Measurements from ENCODE around the gene TOM1.
A peak's percentile ranks its signal among the peaks of the same experiment; 100 is the strongest.

Gene TOM1

DNA sequence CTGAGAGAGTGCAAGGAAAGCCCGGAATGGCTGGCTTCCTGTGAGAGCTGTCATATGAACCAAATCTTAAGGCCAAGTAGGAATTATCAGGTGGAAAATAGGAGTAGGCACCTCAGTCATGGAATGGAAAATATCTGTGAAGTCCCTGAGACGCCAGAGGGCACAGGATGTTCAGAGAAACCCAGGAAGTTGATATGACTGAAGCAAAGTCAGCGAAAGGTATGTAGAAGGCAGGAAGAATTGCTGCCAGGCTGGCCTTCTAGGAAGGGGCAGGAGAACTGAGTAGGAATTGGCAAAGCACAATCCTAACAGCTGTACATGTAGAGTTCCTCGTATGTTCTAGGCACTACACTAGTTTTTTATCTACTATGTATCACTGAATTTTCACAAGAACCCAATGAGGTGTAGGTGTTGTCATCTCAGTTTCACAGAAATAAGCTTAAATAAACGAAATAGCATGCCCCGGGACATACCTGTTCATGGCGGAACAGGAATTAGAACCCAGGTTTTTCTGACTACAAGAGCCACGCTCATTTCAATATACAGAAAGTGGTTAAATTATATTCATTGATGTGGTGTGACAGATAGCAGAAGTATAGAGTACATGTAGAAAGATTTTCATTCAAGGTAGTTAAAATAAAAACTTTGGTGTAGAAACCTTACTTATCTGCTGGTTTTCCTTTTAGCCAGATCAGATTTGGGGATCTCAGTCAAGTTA is 25.4 kb upstream of the TOM1 start:
- no peaks in the 10 kb centered on the region for H3K36me3 ChIP-seq (ENCODE audit: insufficient read depth, low read length)
- H3K79me2 ChIP-seq (ENCODE audit: control insufficient read depth, insufficient read depth, low read length, unreplicated experiment) = peaks cover 4% of the 10 kb centered on the region
- H3K27me3 ChIP-seq (ENCODE audit: insufficient read depth, low read length) = no peaks in the 10 kb centered on the region
- no peak overlapping the region for H2AFZ ChIP-seq (ENCODE audit: low read length, unreplicated experiment)
- no peak overlapping the region for H3K27ac ChIP-seq (ENCODE audit: low read depth, low read length)
- H3K4me1 ChIP-seq (ENCODE audit: control insufficient read depth, insufficient read depth, low read length, unreplicated experiment) = no peaks in the 10 kb centered on the region
- H3K4me3 ChIP-seq (ENCODE audit: low read depth, low read length) = no peak overlapping the region

DNA sequence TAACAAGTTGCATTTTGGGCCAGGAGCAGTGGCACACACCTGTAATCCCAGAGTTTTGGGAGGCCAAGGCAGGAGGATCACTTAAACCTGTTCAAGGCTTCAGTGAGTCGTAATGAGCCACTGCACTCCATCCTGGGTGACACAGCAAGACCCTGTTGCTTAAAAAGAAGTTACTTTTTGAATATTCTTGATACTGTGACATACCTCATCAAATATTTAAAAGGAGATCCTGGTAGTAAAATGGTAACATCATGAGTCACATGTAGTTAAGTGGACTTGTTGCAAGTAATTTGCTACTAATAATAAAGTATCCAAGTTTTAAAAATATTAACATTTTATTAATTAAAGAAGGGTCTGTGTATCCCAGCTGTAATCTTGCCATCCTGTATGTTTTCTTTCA is 24.1 kb upstream of the TOM1 start:
- Histone ChIP-seq H2AFZ (ENCODE audit: low read length, unreplicated experiment) (no peak overlapping the region), H3K79me2 (ENCODE audit: control insufficient read depth, insufficient read depth, low read length, unreplicated experiment) (peaks cover 4% of the 10 kb centered on the region), H3K36me3 (ENCODE audit: insufficient read depth, low read length) (no peaks in the 10 kb centered on the region), H3K4me3 (ENCODE audit: low read depth, low read length) (no peak overlapping the region), H3K4me1 (ENCODE audit: control insufficient read depth, insufficient read depth, low read length, unreplicated experiment) (no peaks in the 10 kb centered on the region), H3K27me3 (ENCODE audit: insufficient read depth, low read length) (no peaks in the 10 kb centered on the region), H3K27ac (ENCODE audit: low read depth, low read length) (no peak overlapping the region)

DNA sequence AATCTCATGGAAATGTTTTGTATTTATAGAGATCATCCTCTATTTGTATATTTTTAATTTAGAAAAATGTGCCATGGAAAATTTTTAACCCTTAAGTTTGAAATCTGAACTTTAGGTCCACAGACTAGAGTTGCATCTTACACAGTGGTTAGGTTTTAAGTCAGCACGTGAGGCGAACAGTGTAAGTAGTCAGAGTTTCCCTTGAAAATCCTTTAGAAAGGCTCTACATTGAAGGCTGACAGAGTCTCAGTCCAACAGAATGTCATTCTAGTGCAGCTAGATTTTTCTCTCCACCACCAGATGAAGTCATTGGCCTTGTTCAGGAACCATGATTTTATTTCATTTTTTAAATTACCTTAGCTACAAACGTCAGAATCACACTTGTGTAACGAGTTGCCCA is 23.7 kb upstream of the TOM1 start:
- Histone ChIP-seq H3K4me3 (ENCODE audit: low read depth, low read length) (no peak overlapping the region), H3K27ac (ENCODE audit: low read depth, low read length) (no peak overlapping the region), H2AFZ (ENCODE audit: low read length, unreplicated experiment) (no peak overlapping the region), H3K36me3 (ENCODE audit: insufficient read depth, low read length) (no peaks in the 10 kb centered on the region), H3K27me3 (ENCODE audit: insufficient read depth, low read length) (no peaks in the 10 kb centered on the region), H3K79me2 (ENCODE audit: control insufficient read depth, insufficient read depth, low read length, unreplicated experiment) (peaks cover 4% of the 10 kb centered on the region), H3K4me1 (ENCODE audit: control insufficient read depth, insufficient read depth, low read length, unreplicated experiment) (no peaks in the 10 kb centered on the region)

DNA sequence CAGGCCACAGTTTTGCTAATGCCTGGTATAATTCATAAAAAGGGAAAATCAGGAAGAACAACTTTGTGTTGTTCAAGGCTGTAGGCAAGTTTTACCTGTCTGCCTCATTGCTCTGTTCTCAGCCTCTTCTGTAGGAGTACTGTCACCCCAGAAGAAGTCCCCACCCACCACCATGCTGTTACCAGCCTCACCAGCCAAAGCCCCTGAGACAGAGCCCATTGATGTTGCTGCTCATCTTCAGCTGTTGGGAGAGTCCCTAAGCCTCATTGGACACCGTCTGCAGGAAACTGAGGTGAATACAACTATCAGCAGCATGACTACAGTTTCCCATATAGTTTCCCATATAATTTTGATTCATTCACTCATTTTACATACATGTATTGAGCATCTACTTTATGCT is 11.6 kb upstream of the TOM1 start:
- Histone ChIP-seq H3K79me2 (ENCODE audit: control insufficient read depth, insufficient read depth, low read length, unreplicated experiment) (no peaks in the 10 kb centered on the region), H3K4me3 (ENCODE audit: low read depth, low read length) (no peak overlapping the region), H3K36me3 (ENCODE audit: insufficient read depth, low read length) (peaks cover 13% of the 10 kb centered on the region), H3K4me1 (ENCODE audit: control insufficient read depth, insufficient read depth, low read length, unreplicated experiment) (no peaks in the 10 kb centered on the region), H3K27ac (ENCODE audit: low read depth, low read length) (no peak overlapping the region), H3K27me3 (ENCODE audit: insufficient read depth, low read length) (no peaks in the 10 kb centered on the region), H2AFZ (ENCODE audit: low read length, unreplicated experiment) (no peak overlapping the region)

DNA sequence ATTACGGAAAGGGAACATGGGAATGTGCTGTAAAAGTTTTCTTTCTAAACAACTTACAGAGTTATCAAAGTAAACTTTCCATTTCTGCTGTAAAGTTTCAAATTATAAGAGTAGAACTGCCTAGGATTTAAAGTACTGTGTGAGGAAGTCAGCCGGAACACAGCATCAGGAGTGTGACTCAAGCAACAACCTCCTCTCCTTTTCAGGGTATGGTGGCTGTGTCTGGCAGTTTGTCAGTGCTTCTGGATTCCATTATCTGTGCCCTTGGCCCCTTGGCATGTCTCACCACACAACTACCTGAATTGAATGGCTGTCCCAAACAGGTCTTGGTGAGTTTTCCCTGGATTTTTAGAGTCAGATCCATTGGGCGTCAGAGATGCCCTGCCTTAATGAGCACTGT is 6.9 kb upstream of the TOM1 start:
- Histone ChIP-seq H3K4me3 (ENCODE audit: low read depth, low read length) (no peak overlapping the region), H3K79me2 (ENCODE audit: control insufficient read depth, insufficient read depth, low read length, unreplicated experiment) (no peaks in the 10 kb centered on the region), H3K4me1 (ENCODE audit: control insufficient read depth, insufficient read depth, low read length, unreplicated experiment) (no peaks in the 10 kb centered on the region), H3K36me3 (ENCODE audit: insufficient read depth, low read length) (peaks cover 16% of the 10 kb centered on the region), H3K27ac (ENCODE audit: low read depth, low read length) (no peak overlapping the region), H2AFZ (ENCODE audit: low read length, unreplicated experiment) (no peak overlapping the region), H3K27me3 (ENCODE audit: insufficient read depth, low read length) (no peaks in the 10 kb centered on the region)

DNA sequence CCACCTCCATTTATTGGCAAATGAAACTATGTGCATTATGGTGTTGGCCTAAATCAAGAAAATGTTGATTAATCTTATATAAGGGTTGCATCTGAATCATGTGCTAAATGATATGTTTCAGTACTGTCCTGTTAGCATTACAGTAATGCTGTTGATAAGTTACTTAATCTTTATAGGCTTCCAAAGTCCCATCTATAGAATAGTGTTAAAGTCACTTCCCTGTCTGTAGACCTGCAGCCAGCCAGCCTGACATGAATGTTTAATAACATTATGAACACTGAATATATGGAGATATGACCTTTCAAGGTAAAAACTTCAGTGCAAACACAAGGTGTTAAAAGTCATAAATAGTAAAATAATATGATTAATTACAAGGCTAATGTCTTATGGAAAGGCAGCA is 3.6 kb upstream of the TOM1 start:
- Histone ChIP-seq H2AFZ (ENCODE audit: low read length, unreplicated experiment) (no peak overlapping the region), H3K36me3 (ENCODE audit: insufficient read depth, low read length) (peaks cover 9% of the 10 kb centered on the region; the same call in 1 of the 2 replicates)

DNA sequence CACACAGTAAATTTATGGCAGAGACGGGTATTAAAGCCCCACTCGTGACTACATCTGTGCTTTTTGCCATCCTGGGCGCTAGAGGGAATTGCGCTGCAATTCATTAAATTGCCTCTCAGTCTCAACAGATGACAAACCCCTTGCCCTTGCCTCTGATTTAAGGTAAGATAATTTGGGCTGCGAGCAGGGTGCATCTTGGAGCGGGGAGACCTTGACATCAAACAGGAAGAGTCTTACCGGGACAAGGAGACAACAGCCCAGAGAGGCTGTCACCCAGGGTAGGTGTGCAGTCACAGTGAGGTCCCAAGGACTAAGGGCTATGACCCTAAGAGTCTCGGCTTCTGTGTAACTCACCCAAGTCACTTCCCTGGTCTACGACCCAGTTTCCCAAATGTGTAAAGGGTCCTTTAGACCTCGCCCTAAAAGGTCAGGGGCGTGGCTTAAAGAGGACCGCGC is 449 bp upstream of the TOM1 start:
- Histone ChIP-seq H3K36me3 (ENCODE audit: insufficient read depth, low read length) (no peaks in the 10 kb centered on the region), H3K27ac (ENCODE audit: low read depth, low read length) (peak overlapping the region; percentile 99)

More for the DNA sequence above, 3.6 kb upstream of the TOM1 start:
- H3K79me2 ChIP-seq (ENCODE audit: control insufficient read depth, insufficient read depth, low read length, unreplicated experiment) = no peaks in the 10 kb centered on the region
- no peak overlapping the region for H3K27ac ChIP-seq (ENCODE audit: low read depth, low read length)
- peaks cover 4% of the 10 kb centered on the region for H3K4me1 ChIP-seq (ENCODE audit: control insufficient read depth, insufficient read depth, low read length, unreplicated experiment)
- no peak overlapping the region for H3K4me3 ChIP-seq (ENCODE audit: low read depth, low read length)
- no peaks in the 10 kb centered on the region for H3K27me3 ChIP-seq (ENCODE audit: insufficient read depth, low read length)

DNA sequence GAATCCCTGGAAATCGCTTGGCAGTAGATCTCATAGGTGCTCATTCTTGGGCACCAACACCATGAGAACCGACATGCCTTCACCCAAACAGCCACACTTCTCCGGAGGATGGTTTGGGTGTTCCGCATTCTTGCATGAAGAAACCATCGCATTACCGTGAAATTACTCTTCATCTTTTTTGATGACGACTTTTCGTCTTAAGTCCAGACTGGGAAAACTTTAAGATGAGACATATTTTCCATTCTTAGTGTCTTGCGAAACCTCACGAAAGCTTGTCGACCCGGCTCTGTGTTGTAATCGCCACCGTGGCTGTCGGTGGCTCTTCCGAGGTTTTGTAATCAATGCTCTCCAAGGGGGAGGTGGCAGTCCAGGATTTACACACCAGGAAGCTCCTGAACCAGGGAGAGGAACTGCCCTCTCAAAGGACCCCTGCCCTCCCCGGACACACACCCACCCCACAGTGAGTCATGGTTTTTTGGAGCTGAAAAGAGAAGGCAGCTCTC is 1.7 kb downstream of the TOM1 start:
- H3K4me1 ChIP-seq (ENCODE audit: control insufficient read depth, insufficient read depth, low read length, unreplicated experiment) = peaks cover 21% of the 10 kb centered on the region
- no peak overlapping the region for H2AFZ ChIP-seq (ENCODE audit: low read length, unreplicated experiment)
- H3K27me3 ChIP-seq (ENCODE audit: insufficient read depth, low read length) = no peaks in the 10 kb centered on the region
- H3K4me3 ChIP-seq (ENCODE audit: low read depth, low read length) = peak overlapping the region; percentile 87
- peaks cover 28% of the 10 kb centered on the region for H3K79me2 ChIP-seq (ENCODE audit: control insufficient read depth, insufficient read depth, low read length, unreplicated experiment)
- peak overlapping the region; percentile 99 for H3K27ac ChIP-seq (ENCODE audit: low read depth, low read length)
- no peaks in the 10 kb centered on the region for H3K36me3 ChIP-seq (ENCODE audit: insufficient read depth, low read length)

More for the DNA sequence above, 449 bp upstream of the TOM1 start:
- Histone ChIP-seq H3K4me1 (ENCODE audit: control insufficient read depth, insufficient read depth, low read length, unreplicated experiment) (peaks cover 16% of the 10 kb centered on the region), H3K4me3 (ENCODE audit: low read depth, low read length) (peak overlapping the region; percentile 87), H2AFZ (ENCODE audit: low read length, unreplicated experiment) (no peak overlapping the region), H3K27me3 (ENCODE audit: insufficient read depth, low read length) (no peaks in the 10 kb centered on the region), H3K79me2 (ENCODE audit: control insufficient read depth, insufficient read depth, low read length, unreplicated experiment) (peaks cover 12% of the 10 kb centered on the region)

DNA sequence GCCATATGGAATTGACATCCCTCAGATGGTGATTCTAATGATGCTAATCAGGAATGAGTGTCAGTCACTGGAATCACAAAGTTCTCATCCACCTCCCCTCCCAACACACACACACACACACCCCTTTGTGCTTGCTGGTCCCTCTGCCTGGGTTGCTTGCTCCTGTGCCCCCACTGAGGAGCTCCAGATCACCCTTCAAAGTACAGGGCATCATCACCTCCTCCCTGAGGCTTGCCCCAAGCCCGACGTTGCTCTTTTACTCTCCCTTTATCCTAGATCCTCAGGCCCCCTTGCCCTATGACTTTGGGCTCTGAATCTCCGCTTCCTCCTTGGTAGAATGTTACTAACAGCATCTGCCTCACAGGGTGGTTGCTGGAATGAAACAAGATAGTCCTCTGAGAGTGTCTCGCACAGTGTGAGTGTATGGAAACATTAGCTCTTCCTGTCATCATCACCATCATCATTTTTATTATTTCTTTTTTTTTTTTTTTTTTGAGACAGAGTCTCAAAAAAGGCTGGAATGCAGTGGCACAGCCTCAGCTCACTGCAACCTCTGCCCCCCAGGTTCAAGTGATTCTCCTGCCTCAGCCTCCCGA is 3.4 kb downstream of the TOM1 start:
- Histone ChIP-seq H3K4me3 (ENCODE audit: low read depth, low read length) (no peak overlapping the region), H3K36me3 (ENCODE audit: insufficient read depth, low read length) (no peaks in the 10 kb centered on the region), H3K27me3 (ENCODE audit: insufficient read depth, low read length) (no peaks in the 10 kb centered on the region), H3K27ac (ENCODE audit: low read depth, low read length) (peak overlapping the region; percentile 99), H2AFZ (ENCODE audit: low read length, unreplicated experiment) (no peak overlapping the region), H3K4me1 (ENCODE audit: control insufficient read depth, insufficient read depth, low read length, unreplicated experiment) (peaks cover 26% of the 10 kb centered on the region), H3K79me2 (ENCODE audit: control insufficient read depth, insufficient read depth, low read length, unreplicated experiment) (peaks cover 40% of the 10 kb centered on the region)

DNA sequence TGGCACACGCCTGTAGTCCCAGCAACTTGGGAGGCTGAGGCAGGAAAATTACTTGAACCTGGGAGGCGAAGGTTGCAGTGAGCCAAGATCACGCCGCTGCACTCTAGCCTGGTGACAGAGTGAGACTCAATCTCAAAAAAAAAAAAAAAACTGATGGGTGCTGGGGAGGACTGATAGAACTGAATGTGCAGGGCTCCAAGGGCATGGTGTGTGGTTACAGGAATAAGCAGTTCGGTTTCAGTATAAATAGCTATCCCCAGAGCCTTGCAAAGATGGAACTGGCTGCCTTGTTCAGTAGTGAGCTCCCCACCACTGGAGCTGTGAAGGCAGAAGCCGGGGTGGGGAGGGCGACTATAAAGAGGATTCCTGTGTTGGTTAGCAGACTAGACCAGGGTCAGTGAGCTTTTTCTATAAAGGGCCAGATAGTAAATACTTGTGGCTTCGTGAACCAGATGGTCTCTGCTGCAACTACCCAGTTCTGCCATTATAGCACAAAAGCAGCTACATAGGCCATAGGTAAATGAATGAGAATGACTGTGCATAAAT is 5.9 kb downstream of the TOM1 start:
- Histone ChIP-seq H3K79me2 (ENCODE audit: control insufficient read depth, insufficient read depth, low read length, unreplicated experiment) (peaks cover 52% of the 10 kb centered on the region), H3K4me1 (ENCODE audit: control insufficient read depth, insufficient read depth, low read length, unreplicated experiment) (peaks cover 22% of the 10 kb centered on the region), H3K27me3 (ENCODE audit: insufficient read depth, low read length) (no peaks in the 10 kb centered on the region), H3K27ac (ENCODE audit: low read depth, low read length) (no peak overlapping the region), H2AFZ (ENCODE audit: low read length, unreplicated experiment) (no peak overlapping the region), H3K4me3 (ENCODE audit: low read depth, low read length) (no peak overlapping the region), H3K36me3 (ENCODE audit: insufficient read depth, low read length) (no peaks in the 10 kb centered on the region)
